GM20431 (cell line): ENCODE measurements around the gene TGFBR2.
"Not testable (repeated sequence)": the region's sequence is repeated elsewhere in the genome, so short reads cannot be mapped to it uniquely, and the experiment has no call there.

Source experiments
- in situ Hi-C: fragments of 300-500 bp; cut with MseI, MboI; formaldehyde crosslinking; loops from one replicate; pipeline ENCODE4 v1.15.0; 2020; ENCODE audit warnings: low sequenced_read_pairs; ENCODE audit not compliant: unreplicated experiment

TGFBR2 gene

DNA sequence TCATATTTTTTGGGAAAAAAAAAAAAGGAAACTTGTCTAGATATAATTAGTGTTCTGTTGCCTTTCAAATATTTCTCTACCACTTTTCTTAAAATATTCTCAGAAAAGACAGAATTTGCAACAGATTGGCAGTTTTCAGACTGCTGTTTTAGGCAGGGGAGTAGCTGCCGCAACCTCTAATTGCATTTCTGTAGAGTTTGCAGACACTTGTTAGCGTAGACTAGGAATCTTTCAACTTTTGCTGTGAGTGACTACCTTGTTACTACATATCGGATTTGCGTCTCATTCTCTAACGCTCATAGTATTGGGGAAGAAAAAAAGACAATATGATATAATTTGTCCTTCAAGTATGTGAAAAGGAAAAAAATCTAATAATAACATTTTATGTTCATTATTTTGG is 10.7 kb downstream of the TGFBR2 start:
- in situ Hi-C loops = no loop called here

DNA sequence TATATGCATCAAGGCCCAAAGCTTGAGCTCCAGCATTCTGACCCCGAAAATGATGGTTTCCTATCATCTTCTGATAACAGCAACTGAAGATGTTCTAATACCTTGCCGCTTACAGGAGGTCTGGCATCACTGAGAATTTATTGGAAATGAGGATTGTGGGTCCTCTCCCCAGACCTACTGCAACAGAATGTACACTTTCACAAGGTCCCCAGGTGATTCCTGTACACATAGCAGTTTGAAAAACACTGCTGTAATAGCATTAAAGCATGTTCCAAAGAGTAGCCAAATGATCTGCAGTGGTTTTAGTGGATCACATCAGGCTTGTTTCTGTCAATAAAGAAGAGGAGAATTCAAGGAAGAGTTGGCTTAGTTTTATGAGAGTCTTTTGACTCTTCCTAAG is 11.3 kb downstream of the TGFBR2 start:
- in situ Hi-C loops = no loop called here

DNA sequence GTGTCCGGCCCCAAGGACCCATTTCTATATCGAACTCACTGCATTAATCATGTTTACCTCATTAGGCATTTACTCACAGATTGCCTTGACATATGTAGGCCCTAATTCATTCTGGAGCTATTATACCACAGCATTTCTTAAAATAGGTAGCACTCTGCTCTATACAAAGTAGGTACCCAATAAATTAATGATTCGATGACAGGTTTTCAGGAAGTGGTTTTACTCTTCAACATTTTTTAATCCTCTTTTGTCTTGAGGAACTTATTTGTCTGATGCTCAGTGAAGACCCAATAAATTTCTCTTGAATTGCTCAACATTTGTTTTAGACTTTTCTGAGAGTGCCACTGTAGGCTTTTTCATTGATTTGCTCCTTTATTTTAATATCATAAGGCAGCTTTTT is 12.1 kb downstream of the TGFBR2 start:
- in situ Hi-C loops = no loop called here

DNA sequence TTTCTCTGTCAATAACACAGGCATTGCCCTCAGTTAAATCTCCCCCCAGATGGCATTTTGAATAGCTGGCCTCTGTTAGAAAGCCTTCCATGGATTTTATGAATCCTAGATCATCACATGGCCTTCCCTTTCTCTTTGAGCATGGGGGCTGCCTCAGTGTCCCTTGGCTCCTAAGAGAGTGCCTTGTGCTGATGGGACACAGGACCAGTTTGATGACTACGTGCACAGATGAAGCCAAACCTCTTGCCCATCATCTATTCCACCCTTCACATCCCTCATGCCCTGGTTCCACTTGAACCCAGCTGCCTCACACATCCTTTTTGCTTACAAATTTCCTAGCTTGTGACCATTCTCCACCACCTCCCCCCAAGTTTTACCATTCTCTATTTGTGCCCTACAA is 12.9 kb downstream of the TGFBR2 start:
- in situ Hi-C loops = no loop called here

DNA sequence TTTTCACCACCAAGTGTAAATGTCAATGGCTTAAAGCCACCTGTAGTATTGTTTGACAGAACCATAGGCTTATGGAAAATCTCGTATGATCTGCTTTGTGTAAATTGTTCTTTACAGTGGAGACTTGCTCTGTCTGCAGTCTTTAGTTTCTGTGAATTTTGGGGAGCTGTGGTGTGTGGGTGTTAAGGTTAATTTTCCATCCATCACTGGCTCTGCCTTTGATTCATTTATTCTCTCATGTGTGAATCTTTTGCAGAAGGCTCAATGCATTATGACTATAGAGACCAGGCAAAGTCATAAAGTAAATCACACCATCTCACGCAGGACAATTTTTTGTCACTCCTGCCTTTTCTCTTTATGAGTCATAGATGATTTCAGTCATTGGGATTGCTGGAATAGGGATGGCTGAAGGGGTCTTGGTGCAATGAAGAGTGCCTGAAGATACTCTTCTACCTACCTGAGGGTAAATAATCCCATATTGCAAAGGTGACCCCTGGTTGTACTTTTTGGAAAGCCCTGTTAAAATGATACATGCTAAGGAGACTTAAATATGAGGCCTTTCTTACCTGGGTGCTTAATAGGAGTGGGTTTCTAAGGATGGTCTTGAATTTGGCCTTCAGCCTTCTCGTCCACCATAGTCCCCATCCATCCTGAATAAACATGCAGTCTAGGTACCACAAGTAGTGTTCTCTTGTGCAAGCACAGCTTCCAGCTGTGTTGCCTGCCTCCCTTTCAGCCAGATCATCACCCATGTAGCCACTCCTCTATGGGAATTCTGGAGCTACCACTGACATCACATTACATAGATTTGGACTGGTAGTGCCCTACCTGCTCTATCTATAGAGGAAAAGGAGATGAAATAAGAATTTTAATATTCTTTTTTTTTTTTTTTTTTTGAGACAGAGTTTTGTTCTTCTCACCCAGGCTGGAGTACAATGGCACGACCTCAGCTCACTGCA is 14.3 kb downstream of the TGFBR2 start:
- in situ Hi-C loops = no loop called here

DNA sequence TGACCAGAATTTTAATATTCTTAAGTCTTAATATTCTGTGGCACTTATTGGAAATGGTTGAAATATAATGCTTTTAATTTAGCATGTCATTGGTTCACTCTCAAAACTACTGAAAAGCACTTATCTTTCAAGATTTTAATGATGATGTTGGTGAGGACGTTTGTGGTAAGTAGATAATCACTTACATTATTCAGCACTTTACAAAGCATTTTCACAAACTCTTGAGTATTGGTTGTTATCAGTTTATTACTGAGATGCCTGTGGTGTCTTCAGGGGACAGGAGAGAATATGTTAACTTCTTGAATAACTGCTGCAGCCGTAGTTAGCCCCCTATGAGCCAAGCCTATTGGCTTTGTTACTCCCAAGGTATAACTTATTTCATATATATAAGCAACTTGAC is 15.2 kb downstream of the TGFBR2 start:
- in situ Hi-C loops = no loop called here

DNA sequence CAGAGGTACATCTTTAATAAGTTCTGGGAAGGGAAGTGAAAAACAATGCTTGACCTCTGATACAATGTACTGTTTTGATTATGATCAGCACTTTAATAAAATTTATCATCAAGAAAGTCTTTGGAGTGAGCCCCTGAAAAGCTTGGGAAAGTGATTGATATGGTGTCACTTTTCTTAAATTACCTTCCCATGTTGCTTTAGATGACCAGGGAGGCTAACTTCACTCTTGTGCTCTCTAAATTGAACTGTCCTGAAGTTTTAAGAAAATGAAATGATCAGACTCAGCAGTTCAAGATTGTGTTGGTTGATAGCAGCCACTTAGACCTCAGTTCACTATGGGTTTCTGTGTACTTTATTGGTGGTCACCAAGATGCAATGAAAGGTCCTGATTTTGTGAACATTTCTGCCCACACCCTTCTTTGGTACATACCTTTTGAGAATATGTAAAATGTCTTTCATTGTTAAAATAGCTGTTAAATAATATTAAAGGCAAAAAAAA is 15.7 kb downstream of the TGFBR2 start:
- in situ Hi-C loops = no loop called here

DNA sequence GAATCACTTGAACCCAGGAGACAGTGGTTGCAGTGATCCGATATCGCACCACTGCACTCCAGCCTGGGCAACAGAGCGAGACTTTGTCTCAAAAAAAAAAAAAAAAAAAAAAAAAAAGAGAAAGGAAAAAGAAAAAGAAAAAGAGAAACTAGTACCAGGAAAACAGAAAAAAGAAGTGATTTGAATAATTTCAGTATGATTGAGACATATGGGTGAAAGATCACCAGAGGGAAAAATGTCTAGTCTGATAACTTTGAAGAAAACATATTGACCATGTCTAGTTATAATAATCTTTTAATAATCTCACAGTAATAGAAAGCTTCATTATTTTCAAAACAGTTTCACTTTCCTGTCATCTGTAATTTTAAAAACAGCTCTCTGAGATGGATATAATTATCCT is 16.4 kb downstream of the TGFBR2 start:
- in situ Hi-C loops = no loop called here

DNA sequence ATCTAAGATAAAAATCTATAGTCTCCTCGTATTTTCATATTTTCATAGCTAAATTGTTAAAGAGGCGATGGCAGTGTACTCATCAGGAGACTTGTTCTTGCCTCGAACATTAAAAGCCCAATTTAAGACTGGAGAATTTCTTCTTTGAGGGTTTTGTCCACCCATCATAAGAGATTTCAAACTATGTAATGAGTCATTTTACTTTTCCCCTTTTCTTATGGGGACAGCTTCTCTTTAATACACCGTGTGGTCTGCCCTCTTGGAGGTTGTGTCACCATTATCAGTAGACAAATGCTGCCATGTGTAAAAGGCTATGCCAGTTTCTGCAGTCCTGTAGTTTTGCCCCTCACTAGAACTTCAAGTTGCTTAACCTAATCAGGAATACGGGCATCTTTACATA is 16.9 kb downstream of the TGFBR2 start:
- in situ Hi-C loops = no loop called here

DNA sequence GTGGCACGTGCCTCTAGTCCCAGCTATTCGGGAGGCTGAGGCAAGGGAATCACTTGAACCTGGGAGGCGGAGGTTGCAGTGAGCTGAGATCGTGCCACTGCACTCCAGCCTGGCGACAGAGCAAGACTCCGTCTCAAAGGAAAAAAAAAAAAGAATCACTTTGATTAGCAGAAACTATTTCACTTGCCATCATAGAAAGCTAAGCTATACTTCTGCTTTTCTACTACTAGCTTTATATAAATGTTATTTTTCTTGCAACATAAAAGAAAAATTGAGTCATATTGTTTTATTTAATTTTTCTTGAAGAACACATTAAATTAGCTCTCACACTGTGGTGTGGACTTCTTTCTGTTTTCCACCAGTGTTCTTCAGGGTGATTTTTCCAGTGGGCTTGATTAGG is 18.1 kb downstream of the TGFBR2 start:
- in situ Hi-C loops = not testable (repeated sequence)

DNA sequence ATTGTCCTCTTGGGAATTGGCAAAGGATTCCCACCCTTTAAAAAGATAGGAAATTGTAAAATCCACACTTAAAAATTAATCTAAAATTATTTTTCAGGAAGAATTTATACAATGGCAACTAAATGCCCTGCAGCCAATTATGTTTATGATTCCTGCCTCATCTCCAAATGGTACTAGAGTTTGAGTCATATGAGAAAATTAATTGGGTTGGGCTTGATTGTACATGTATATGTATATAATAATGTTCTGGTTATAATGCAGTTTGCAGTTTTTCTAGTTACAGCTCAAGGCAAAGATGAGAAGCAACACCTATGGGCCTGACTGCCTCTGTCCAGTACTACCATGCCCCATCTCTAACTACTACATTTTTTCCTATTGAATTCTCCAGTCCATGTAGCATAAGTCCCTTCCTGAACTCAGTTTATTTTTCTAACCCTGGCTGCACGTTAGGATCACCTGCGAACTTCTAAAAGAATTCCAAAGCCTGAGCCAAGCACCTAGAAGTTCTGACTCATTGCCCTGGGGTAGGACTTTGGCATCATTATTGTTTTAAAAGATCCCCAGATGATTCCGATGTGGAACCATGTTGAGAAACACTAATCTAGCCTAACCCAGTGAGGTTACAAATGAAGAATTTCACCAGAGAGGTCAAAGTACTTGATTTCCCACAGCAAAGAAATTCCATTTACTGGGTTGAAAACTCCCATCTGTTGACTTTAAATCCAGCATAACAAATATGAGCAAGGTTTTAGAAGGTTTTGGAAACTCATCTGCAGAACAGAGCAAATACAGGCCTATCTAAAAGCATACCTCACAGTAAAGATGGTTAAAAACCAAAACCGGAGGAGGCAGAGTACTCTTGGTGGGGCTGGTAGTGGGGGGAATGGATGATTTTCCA is 19.4 kb downstream of the TGFBR2 start:
- in situ Hi-C loops = no loop called here

DNA sequence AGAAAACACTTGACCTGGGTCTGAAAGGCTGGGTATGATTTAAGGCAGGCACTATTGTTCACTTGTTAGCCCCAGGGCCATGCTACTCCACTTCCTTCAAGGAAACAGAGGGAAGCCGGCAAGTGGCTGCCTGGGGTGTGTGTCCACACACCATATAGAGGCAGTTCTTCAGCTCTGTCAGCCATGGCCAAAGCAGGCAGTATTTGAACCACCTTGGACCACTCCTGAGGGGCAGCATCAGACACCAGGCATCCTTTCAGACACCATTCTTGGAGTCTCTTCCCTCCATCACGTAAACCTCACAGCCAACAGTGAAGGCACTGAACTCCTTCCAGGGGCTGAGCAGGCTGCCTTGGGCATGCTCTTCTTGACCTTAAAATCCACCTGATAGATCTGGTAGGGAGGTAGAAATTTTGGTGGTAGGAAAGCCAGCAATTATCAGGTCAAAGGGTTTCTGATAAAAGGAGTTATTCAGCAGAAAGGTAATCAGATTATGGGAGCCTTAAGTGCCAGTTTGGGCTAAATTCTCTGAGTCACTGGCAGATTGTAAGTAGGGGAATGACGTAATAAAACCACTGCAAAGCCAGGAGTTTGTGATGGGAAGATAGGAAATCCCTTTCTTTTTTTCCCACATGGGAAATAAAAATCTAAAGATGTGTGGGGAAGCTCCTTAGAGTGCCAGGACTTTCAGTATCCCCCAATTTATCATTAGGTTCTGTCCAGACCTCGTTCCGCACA is 20.2 kb downstream of the TGFBR2 start:
- in situ Hi-C loops = no loop called here

DNA sequence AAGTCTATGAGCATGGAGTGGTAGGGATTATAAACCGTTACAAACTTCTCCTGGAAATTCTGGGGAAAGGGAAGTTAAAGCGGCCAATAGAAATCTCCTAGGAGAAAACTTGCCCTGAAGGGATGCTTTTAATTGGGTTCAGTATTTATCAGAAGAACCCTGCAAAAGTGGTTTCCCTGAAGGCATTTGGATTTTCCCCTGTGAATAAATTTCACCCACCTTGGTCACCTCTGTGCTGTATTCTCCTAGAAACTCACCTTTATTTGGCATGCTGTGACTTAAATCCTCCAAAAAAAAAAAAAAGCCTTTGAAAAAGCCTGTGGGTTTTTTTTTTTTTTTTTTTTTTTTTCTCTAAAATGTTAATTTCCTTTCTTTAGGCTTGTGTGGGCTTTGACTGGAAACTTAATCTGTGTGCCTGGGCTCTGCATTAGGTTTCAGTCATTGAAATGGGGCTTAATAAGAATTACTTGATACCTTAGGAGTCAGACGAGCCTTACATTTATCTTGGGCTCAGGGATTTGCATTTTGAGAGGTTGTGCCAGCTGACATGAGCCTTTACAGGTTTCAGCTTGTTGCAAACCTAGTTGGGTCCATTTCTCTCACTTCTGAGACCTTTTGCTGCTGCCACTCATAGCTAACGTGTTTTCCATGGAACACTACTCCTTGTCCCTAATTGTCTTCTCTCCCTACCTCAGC is 22.0 kb downstream of the TGFBR2 start:
- in situ Hi-C loops = no loop called here

DNA sequence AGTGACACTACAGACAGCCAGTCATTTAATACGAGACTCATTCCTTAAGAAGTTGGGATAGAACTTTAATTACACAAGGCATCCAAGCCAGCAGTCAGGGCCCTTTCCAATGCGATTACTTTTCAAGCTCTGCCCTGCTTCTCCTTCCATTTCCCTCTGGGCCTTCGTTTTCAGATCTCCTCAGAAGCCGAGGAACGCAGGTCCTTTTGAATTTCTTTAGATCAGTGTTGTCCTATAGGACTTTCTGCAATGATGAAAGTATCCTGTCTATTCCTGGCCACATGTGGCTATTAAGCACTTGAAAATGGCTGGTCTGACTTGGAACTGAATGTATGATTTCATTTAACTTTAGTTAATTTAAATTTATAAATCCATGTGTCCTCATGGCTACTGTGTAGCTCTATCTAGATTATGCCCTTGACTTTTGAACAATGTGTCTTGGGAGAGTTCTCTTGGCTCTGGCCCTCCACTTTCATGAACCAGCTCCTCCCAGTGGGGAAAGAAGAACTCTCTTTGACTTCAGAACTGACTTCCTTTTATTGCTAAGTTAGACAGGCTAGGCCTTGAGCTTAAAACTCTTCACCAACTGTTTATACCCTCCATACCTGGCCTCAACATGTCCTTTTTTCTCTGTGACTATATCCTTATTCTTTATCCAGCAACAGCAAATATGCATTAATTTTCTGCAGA is 22.6 kb downstream of the TGFBR2 start:
- in situ Hi-C loops = no loop called here

DNA sequence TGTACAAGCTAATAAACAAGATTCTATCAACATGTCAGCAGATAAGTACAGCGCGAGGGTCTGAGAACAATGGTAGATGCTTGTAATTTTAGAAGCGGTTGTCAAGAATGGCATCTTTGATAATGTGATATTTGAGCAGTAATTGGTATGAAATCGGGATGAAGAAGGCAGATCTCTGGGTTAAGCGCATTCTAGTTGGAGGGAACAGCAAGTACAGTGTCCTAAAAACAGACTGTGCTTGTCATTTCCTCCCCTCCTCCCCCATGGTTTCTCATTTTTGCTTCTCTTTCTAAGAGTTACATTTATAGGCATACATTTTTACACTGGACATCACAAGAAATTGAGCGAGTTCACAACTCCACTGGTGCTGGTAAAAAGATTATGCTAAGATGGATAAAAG is 23.3 kb downstream of the TGFBR2 start:
- in situ Hi-C loops = no loop called here

DNA sequence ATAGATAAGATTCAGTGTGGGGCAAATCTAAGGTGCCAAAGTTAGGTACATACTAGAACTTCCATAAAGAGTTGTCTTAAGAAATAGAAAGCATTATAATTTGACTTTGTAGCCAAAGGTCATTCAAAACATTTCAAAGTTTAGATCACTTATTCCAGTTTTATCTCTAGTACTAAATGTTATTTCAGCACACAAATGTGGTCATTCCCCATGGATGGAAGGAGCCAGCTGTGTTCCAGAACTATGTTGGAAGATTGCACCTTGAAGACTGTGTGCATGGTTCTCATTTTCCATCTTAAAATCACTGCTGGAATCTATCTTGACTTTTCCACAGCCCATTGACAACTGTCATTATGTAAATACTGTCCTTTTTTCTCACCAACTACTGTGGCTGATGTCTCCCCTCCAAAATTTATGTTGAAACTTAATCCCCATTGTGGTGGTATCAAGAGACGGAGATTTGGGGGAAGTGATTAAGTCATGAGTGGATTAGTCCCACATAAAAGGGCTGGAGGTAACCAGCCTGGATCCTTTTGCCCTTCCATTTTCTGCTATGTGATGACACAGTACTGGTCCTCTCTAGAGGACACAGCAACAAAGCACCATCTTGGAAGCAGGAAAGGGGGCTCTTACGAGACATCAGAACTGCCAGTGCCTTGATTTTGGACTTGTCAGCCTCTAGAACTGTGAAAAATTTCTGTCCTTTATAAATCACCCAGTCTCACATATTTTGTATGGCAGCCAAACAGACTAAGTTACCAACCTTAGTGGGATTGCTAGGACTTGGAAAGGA is 24.0 kb downstream of the TGFBR2 start:
- in situ Hi-C loops = no loop called here

DNA sequence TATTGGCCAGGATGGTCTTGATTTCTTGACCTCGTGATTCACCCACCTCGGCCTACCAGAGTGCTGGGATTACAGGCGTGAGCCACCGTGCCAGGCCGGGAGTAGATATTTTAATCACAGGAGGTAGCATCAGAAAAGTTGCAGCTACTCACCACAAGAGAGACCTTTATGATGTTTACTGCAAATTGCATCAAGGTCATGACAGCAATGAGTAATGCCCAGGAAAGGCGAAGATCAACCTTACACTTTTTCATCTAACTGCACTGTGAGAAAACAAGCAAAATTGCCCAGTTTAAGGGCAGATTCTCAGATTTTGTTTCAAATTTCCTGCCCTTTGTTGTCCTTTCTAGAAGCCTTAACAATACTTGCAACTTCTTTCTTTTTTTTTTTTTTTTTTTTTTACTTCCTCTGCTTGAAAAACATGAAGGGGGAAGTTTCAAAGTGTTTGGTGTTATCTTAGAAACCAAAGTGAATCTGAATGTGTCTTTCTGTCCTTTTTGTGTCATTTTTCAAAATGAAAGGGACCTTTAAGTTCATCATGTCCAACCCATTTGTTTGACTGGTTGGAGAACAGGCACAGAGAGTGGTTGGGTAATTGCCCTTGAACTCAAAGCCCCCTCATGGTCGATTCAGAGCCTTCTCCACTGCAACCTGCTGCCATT is 25.0 kb downstream of the TGFBR2 start:
- in situ Hi-C loops = no loop called here

DNA sequence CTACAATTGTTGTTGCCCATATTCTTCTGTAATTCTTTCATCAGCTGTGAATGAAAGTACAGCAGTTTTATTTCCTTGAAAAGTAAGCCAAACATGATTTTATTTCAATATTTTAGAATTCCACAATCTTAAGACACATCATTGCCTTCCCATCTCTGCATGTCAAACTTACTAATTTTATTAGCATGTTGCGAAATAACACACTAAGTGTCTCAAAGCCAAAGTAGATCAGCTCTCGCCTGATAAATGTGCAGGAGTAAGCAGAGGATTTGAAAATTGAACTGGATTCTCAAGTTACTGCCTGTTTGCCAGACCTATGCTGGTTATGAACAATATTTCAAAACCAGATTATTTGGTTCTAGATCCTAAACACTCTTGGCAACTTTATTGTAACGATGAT is 25.7 kb downstream of the TGFBR2 start:
- in situ Hi-C loops = no loop called here
